HG02884 (cell line): ENCODE data around the gene NDUFS1.
"Not testable (repeated sequence)": the region's sequence is repeated elsewhere in the genome, so short reads cannot be mapped to it uniquely, and the experiment has no call there.

Experiments used
- ATAC-seq: cut with Tn5 transposase; IDR thresholded peaks from one replicate; pipeline ENCODE4 v1.9.1; 2021; ENCODE audit warnings: mild to moderate bottlenecking, moderate library complexity; ENCODE audit not compliant: unreplicated experiment

NDUFS1 gene

DNA sequence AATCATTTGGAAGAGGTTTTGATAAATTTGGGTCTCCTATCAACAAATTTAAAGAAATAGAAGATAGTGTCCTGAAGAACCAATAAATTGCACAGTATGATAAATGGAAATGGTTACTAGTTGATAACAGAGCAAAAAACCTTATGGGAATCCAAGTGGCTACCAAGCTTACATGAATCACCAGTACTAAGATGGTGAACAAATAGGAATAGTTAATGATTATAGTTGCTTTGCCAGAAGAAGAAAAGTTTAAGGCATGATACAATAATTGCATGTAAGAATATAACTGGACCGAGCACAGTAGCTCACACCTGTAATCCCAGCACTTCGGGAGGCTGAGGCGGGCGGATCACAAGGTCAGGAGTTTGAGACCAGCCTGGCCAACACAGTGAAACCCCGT is 53.7 kb downstream of the NDUFS1 start:
- no peak for ATAC-seq

DNA sequence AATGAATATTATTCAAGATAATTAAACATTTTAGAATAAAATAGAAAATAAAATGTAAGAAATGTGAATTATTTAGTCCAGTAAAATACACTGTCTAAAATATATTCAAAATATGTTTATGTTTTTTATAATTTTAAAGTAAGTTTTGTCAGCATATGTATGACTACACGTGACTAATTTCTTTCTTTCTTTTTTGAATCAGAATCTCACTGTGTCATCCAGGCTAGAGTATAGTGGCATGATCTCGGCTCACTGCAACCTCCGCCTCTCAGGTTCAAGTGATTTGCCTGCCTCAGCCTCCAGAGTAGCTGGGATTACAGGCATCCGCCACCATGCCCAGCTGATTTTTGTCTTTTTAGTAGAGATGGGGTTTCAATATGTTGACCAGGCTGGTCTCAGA is 54.2 kb downstream of the NDUFS1 start:
- no peak for ATAC-seq

DNA sequence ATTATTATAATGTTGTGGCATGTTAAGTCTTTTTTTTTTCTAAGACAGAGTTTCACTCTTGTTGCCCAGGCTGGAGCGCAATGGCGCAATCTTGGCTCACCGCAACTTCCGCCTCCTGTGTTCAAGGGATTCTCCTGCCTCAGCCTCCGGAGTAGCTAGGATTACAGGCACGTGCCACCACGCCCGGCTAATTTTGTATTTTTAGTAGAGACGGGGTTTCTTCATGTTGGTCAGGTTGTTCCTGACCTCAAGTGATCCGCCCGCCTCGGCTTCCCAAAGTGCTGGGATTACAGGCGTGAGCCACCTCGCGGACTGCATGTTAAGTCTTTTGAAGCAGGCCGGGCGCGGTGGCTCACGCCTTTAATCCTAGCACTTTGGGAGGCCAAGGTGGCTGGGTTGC is 60.4 kb downstream of the NDUFS1 start:
- ATAC-seq = not testable (repeated sequence)

DNA sequence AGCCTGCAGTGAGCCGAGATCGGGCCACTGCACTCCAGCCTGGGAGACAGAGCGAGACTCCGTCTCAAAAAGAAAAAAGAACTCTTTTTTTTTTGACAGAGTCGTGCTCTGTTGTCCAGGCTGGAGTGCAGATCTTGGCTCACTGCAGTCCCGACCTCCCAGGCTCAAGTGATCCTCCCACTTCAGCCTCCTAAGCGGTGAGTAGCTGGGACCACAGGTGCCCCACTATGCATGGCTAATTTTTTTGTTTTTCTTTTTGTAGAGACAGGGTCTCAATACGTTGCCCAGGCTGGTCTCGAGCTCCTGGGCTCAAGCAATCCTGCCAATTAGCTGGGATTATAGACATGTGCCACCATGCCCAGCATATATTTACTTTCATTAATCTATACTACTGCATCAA is 60.8 kb downstream of the NDUFS1 start:
- no peak for ATAC-seq

DNA sequence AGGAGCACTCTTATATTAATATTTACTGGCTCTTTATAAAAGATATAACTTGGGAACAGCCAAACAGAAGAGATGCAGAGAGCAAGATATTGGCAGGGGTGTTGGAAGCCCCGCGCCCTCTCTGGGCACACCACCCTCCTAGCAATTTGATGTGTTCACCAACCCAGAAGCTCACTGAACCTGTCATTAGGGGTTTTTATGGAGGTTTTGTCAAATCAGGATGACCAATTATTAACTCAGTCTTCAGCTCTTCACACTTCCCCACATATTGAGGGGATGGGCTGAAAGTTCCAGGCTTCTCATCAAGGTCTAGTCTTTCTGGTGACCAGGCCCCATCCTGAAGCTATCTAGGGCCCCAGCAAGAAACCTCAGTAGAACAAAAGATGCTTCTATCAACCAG is 62.4 kb downstream of the NDUFS1 start:
- no peak for ATAC-seq

DNA sequence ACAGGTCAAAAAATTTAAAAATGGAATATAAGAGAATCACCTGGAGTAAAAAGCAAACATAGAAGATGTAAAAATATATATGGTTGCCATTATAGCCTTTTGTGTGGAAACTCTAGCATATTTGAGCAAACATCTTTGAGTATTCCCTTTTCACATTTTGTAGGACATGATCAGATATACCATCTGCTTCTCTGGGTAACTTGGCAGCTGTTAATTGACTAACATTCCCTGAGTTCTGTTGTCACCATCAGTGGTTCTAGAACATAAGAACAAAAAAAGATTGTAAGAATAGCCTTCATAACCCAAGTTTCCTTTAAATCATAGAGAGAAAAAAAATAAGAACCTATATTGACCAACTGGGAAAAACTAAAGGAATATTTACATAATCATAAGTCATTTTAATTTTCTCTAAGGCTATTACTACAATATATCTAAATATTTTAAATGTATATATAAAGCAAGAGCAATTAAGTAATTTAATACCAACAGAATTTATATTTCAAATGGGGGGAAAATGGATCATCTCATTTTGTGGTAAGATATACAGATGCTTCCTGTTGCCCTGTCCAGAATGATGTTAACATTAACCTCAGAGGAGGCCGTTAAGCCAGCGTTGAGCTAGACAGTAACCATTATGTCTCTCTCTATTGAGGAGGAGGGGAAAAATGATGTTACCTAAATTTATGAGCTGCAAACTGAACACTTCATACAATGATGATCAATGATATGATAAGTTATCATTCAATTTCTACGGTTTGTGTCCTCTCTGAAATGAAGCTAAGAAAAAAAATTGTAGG is 63.5 kb downstream of the NDUFS1 start:
- no peak for ATAC-seq

DNA sequence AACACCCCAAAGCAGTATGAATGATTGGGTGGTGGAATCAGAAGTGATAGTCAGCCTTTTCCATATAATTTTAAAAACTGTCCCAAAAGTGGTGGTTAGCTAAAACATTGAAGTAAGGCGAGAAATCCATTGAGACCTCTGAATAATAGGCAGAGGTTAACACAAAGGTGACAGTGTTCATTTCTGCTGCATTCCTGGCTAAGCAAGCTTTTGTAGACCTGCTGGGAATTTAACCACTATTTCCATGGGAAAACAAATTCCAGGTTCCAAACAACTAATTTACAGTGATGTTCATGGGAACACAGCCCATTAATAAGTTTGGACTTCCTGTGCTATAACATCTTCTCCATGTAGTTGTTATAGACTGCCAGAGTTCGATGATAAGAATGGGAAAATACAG is 66.9 kb downstream of the NDUFS1 start:
- no peak for ATAC-seq

DNA sequence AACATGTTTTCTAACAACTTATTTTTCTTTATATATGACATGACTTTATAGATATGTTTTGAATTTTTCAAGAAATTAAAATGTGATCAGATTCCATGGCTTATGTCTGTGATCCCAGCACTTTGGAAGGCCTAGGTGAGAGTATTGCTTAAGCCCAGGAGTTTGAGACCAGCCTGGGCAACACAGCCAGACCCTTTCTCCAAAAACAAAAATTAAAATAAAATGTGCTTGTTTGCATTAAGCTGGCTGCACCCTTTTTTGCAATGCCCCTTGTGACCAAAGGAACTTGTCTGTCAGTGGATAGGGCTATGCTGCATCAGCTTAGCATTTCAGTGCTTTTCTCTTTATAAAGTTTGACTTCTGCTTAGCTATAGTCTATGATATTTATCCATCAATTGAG is 71.0 kb downstream of the NDUFS1 start:
- no peak for ATAC-seq

DNA sequence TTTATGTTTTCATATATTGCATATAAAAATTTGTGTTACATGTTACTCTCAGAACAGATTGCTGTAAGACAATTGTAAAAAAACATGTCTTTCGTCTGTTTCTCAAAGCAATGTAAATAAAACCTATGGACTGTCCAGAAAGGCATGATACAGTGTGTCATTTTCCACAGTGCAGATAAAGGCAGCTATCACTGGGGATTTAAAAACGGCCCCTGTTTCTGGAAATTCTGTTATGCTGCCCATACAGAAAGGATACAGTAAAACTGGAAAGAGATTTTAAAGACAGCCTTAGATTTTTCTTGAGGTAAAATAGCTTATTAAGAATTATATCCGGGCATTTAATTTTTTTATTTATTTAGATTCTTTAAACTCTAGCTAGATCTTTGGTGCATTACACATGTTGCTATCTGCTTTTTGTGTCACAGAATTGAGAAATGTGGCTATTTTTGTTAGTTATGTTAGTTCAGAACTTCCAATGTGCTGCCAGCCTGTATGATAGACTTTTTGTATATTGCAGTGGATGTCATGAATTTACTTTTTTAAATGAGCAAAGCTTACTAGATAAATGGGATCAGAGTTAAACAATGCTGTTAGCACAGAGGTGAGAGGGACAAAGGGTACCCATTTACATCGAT is 72.4 kb downstream of the NDUFS1 start:
- no peak for ATAC-seq

DNA sequence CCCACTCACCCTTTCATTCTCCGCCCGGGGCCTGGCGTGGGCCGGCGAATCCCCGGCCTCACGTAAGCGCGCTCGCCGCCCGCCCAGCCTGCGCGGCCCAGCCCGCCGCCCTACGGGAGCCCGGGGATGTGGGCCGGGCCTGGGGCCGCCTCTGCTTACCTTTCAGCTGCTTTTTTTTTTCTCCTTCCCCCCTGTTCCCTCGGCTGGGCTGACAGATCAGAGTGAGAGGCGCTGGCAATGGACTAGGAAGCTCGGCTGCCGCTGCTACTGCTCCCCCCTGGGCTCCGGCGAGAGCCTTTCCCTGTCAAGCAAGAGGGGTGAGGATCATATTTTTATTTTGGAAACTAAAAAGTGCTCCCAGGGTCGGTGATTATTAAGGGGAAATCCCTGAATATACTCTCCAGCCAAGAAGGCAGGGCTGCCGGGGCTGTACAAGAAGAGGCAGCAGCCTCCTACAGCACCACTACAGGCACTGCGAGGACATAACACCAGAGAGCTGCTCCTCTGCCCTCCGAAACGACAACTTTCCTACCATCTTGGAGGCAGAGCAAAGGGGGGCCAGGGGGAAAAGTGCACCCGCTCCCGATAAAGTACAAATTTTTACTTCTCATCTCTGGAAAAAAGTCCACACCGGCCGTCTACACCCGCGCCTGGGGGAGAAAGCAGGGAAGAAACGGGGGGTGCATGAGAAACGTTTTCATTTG is 73.3 kb downstream of the NDUFS1 start, which contains the start of gene INO80D:
Gene INO80D, minus strand, starts transcription at position 433 of the 704 bp plus-strand sequence. CDS start 23,158 bp downstream, outside the sequence.
- peak; percentile 87 for ATAC-seq

DNA sequence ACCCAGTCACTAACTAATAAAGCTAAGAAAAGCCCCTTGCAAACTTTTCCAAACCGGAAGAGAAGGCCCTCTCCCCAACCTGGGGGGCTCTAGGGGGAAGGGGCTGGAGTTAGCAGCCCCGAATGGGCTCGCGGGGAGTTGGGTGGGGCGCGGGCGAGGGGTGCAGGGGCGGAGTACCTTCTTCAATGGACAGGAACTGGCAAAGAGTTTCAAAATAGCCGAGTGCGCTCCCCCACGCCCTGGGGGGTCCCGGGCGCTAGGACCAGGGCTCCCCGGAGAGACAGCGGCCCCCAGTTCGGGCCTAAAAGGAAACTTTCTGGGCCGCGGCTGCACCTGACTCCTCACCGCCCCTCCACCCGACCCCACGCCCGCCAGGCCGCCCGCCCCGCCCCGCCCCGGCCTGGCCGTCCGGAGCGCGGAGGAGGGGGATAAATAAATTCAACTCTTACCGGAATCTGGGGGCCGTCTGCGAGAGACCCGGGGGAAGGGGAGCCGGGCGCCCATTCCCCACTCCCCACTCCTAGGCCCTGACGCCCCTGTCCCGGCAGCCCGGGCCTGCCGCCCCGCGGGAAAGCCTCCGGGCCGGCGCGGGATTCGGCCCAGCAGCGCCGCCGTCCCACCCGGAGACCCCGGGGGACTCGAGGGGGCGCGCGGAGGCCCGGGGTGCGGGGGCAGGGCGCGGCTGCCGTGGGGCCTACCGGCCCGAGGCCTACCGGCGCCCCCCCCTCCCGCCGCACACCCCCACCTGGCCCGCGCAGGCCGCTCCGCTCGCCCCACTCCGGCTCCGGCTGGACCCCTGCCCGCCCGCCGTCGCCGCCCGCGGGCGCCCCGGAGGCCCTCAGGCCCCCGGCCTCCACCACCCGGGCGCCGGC is 74.1 kb downstream of the NDUFS1 start:
- peak; percentile 12 for ATAC-seq

DNA sequence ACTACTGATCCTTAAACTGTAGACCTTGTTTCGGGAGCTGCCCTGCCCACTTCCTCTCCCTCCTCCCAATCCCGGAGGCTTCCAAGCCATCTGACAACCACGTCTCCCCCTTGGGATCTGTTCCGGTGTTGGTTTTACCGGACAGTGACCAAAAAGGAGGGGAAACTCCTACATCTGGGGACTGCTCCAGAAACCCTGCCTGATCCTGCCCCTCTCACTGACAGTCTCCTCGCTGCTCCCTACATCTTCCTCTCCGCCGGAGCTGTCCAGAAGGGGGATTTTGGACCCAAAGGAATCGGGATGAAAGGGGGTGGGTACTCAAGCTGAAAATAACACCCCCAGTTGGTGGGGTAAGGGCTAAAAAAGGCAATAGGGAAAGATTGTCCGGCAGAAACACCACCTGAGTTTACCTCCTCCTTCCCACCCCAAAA is 74.8 kb downstream of the NDUFS1 start:
- ATAC-seq = no peak

DNA sequence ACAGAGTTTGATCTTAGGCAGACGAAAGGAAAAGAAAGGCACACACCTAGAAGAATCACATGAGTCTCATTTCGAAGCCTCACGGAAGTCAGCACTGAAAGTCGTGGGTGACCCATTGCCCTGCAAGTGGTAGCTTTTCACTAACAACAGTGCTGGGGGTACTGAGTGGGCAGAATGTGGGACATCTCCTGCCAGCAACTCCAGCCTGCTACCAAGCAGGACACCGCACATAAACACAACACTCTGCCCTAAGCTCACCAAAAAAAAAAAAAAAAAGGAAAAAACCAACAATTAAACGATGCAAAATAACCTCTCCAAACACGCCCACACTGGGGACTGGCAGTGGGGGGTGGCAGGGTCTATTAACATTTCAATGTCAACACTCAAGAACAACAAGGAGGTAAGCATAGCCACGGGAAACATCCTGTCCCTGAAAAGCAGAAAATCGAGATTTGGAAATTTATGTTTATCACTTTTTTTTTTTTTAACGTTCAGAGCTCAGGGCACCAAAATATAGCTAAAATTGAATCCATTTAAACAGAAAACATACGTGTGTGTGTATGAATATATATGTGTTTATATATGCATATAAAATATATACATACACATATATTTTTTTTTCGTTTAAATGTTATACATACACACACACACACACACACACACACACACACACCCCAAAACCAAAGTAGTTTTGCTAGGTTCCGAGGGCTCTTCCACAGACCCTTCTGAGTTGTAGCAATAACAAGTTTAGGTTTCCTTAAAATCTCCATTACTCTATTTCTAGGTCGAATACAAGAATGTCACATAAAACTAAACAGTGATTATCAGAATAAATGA is 75.4 kb downstream of the NDUFS1 start:
- ATAC-seq = no peak

DNA sequence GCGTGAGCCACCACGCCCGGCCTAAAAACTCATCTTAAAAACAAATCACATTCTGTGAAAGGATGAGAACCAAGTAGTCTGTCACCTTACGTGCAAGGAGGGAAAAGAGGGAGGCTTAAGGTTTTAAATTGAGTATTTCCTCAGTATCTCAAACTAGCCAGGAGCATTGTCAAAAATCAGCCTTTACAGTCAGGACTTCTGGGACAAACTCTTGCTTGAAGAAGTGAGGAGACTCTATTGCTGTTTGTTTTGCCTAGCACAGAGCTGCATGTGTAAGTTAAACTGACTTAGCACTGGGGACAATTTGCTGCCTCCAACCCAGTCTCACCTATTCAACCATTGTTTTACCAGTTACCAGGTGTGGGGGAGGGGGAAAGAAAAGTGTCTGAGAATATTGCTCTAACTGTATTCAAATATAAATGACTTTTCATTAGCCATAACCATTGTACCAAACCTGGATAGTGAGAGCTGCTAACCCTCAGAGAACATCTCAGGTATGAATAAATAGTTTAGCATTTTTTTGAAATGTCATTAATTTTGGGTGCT is 76.9 kb downstream of the NDUFS1 start:
- no peak for ATAC-seq

DNA sequence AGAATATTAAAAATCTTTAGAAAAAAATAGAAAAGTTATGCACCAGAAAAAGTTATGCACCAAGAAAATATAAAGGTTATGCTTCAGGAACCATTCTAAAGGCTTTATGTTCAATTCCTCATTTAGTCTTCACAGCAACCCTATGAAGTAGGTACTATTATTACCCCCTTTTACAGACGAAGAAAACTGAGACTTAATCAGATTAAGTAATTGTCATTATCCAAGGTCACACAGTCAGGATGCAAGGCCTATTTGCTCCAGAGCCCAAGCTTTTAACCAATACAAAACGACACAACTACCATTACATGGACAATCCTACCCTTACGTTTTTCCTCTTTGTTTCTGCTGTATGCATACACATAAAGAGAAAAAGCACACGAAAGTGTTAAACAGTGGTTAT is 78.3 kb downstream of the NDUFS1 start:
- ATAC-seq = no peak

DNA sequence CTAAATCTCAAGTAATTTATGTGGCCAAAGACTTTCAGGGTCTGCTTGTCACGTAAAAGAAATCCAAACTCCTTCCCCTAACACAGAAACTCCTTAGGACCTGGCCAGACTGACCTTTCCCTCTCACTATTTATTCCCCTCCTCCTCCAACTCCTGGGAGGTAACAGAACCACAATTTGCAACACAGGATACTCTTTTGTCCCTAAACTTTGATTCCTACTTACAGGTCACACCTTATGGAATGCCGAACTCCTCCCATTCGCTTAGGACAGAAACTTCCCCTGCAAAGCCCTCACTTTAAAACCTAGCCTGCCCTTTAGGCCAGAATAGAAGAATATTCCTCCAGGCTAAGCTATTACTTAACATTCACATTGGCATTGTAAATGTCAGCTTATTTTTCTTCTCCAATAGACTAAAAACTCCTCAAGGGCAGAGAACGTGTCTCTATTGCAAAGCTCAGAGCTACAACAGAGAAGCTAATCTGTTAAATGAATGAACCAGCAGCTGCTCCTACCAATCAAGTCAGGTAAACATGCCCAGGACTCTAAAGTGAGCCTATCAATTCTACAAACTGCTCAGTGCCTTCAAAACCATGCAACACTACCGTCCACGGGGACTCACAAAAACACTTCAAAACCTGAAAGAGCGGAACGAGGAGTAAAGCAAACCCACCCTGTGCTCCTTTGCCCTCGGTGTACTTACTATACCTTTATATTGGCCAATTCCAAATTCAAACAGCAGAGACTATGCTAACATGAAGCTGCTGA is 79.4 kb downstream of the NDUFS1 start:
- ATAC-seq = no peak

DNA sequence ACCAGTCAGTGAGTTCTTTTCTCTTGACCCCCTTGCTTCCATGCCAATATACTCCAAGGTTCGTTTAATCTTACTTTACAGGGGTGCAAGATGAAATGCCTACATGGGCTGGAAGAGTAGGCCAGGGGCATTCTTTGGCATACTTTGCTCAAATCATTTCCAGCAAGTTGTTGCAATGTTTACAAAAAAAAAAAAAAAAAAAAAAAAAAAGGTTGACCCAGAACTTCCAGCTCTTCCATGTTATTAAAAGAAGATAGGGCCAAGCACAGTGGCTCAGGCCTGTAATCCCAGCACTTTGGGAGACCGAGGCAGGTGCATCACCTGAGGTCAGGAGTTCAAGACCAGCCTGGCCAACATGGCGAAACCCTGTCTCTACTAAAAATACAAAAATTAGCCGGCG is 81.4 kb downstream of the NDUFS1 start:
- not testable (repeated sequence) for ATAC-seq

DNA sequence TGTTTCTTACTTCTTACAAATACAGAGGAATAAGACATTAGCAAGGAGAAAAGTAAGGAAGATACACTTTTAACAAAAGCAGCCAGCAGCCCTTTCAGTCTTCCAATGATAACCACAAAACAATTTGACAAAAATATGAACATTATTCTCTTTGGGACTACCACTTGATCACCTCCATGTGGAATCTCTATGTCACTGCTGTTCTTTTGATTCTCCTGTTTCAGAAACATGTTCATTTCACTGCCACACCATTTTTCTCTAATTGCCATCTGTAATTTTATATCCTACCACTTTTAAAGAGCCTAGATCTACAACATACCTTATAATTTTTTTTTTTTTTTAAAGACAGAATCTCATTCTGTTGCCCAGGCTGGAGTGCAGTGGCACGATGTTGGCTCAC is 84.1 kb downstream of the NDUFS1 start:
- ATAC-seq = no peak

DNA sequence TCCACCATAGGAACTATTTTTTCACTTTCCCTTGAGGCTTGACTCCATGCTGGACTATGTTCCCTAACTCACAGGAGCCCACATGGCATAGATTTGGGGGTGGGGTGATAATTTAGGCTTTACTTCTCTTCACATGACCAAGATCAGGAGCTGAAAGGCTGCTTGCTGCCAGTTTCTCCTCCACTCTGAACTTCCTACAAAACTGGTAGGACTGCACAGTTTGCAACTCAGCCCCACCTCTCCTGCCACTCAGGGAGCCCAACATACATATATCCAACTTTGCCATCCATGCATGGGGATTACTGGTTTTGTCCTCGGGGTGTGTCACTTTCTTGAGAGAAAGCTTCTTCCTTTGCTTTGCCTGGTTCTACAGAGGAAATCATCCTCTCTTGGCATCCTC is 87.4 kb downstream of the NDUFS1 start:
- ATAC-seq = no peak
